Type B pancreatic cell (in vitro differentiated cells): ENCODE data around the gene NOD1. TPM values are rescaled to one million over a fixed set of nuclear protein-coding genes. Genes with fewer than 3 reads are reported as not detected.
"Not testable (repeated sequence)": the region's sequence is repeated elsewhere in the genome, so short reads cannot be mapped to it uniquely, and the experiment has no call there.

Source experiments
- DNase-seq: peaks from one replicate; pipeline ENCODE4 v3.0.0; 2021; ENCODE audit warnings: mixed read lengths; ENCODE audit not compliant: unreplicated experiment; ENCODE audit errors: extremely low spot score
- H3K27ac Mint-ChIP-seq: 2 replicates; pipeline ENCODE4 v1.8.0; 2021; ENCODE audit warnings: mild to moderate bottlenecking, mixed read lengths
- H3K27me3 Mint-ChIP-seq: 2 replicates; pipeline ENCODE4 v1.8.0; 2021; ENCODE audit warnings: mixed read lengths
- H3K36me3 Mint-ChIP-seq: 2 replicates; pipeline ENCODE4 v1.8.0; 2021; ENCODE audit warnings: mixed read lengths
- H3K4me1 Mint-ChIP-seq: one replicate; pipeline ENCODE4 v1.8.0; 2021; ENCODE audit warnings: mixed read lengths; ENCODE audit not compliant: unreplicated experiment
- H3K4me3 Mint-ChIP-seq: 2 replicates; pipeline ENCODE4 v1.8.0; 2021; ENCODE audit warnings: mild to moderate bottlenecking, mixed read lengths
- H3K9me3 Mint-ChIP-seq: 2 replicates; pipeline ENCODE4 v1.8.0; 2021; ENCODE audit warnings: mixed read lengths
- CTCF ChIP-seq: fragments of 200-600 bp; sonication (generic); conservative IDR thresholded peaks from 2 replicates; pipeline ENCODE4 v1.5.0; 2021; ENCODE audit warnings: antibody characterized with exemption, mild to moderate bottlenecking
- total RNA-seq: library from RNA; stranded (reverse); gene quantifications from 2 replicates; pipeline ENCODE4 v1.2.1, GENCODE V29; 2021; ENCODE audit warnings: low replicate concordance

Gene NOD1
- total RNA-seq, 1 donor from 2014 or later: 10.9 TPM

DNA sequence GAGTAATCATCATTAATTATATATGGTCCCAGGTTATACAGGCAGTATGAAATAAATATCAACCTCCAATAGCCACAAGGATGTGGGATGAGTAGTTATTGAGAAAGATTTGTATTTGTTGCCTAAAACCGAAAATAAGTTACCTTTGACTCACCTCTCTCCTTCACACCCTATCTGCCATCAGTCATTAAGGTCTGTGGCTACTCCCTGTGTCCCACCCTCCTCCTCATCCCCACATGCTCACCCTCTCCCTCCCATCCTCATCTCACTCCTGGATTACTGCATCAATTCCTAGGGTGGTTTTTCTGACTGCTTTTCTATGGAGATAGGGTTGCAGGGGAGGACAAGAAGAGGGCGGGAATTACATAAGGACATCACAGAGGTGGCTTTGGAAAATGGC lies 35.2 kb upstream of the NOD1 start:
- TF ChIP-seq CTCF: no peak
- Mint-ChIP-seq H3K4me1 (peaks cover 6% of the 10 kb centered on the region), H3K36me3 (no peaks in the 10 kb centered on the region), H3K9me3 (no peaks in the 10 kb centered on the region), H3K27me3 (no peaks in the 10 kb centered on the region), H3K4me3 (no peak overlapping the region), H3K27ac (no peak overlapping the region)
- DNase-seq: no peak

- Mint-ChIP-seq H3K4me3 (no peak overlapping the region), H3K9me3 (no peaks in the 10 kb centered on the region), H3K4me1 (peaks cover 6% of the 10 kb centered on the region), H3K27me3 (no peaks in the 10 kb centered on the region), H3K27ac (no peak overlapping the region), H3K36me3 (no peaks in the 10 kb centered on the region)
- no peak for TF ChIP-seq CTCF
- DNase-seq: no peak
These were observed 33.5 kb upstream of the NOD1 start for GRCh38 chr7:30511973-30512662.

DNA sequence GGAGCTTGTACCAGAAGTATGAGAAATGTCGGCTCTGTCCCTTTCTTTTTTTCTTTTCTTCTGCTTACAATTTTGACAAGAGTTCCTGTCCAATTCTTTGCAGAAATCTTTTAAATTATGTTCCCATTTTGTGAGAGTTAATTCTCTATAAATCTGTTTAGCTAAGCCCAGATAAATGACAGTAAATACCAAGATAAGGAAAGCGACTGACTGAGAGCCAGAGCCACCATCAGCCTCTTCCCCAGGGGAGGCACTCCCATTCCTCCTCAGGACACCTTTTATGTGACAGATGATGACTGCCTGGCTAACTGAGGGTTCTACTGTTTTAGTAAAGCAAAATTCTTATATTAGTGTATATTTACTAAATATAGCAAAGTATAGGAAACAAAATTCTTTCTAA lies 32.9 kb upstream of the NOD1 start:
- peak overlapping the region; percentile 10 for H3K27ac Mint-ChIP-seq

DNA sequence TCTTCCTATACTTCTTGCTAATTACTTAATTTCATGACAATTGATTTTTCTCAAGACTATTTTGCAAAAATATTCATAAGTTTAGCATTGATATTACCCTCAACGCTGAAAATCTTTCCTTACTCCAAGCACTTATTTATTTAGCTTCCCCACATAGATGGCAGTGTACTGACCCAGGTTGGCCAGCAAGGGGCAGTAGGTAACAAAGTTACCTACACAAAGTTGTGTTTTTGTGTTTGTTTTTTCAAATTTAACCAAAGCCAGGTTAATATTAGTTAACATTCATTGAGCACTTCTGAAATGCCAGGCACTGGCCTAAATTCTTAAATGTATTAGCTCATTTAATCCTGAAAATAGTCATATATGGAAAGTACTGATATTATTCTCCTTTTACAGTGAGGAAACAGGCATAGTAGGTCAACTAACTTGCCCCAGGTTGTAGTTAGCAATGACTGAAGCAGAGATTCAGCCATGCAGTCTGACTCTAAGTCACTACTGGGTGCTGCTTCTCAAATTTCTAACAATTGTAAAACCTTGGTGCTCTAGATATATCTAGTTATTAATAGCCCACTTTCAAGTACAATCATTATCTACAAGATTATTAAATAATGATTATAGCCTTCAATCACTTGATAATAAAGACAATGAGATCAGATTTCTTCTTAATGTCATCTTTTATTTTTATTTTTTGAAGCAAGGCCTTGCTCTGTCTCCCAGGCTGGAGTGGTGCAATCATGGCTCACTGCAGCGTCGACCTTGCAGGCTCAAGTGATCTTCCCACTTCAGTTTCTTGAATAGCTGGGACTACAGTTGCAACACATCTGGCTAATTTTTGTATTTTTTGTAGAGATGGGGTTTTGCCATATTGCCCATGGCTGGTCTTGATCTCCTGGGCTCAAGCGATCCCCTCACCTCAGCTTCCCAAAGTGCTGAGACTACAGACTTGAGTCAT lies 31.8 kb upstream of the NOD1 start:
- no peaks in the 10 kb centered on the region for H3K36me3 Mint-ChIP-seq
- no peaks in the 10 kb centered on the region for H3K9me3 Mint-ChIP-seq
- DNase-seq: no peak
- H3K27ac Mint-ChIP-seq: no peak overlapping the region
- peak; percentile 86 for TF ChIP-seq CTCF
- peak overlapping the region; percentile 18 for H3K4me3 Mint-ChIP-seq
- H3K4me1 Mint-ChIP-seq: peaks cover 6% of the 10 kb centered on the region
- no peaks in the 10 kb centered on the region for H3K27me3 Mint-ChIP-seq

More for the DNA sequence above, 32.9 kb upstream of the NOD1 start:
- no peaks in the 10 kb centered on the region for H3K36me3 Mint-ChIP-seq
- DNase-seq: no peak
- H3K9me3 Mint-ChIP-seq: no peaks in the 10 kb centered on the region
- no peaks in the 10 kb centered on the region for H3K27me3 Mint-ChIP-seq
- TF ChIP-seq CTCF: no peak
- peak overlapping the region; percentile 46 for H3K4me3 Mint-ChIP-seq
- H3K4me1 Mint-ChIP-seq: peaks cover 6% of the 10 kb centered on the region

GRCh38 chr7:30509171-30509857 lies 30.7 kb upstream of the NOD1 start:
- H3K9me3 Mint-ChIP-seq, H3K27me3 Mint-ChIP-seq, H3K36me3 Mint-ChIP-seq, DNase-seq: not testable (repeated sequence)
- Mint-ChIP-seq H3K4me1 (peaks cover 12% of the 10 kb centered on the region), H3K4me3 (peak overlapping the region; percentile 72), H3K27ac (peak overlapping the region; percentile 88)

DNA sequence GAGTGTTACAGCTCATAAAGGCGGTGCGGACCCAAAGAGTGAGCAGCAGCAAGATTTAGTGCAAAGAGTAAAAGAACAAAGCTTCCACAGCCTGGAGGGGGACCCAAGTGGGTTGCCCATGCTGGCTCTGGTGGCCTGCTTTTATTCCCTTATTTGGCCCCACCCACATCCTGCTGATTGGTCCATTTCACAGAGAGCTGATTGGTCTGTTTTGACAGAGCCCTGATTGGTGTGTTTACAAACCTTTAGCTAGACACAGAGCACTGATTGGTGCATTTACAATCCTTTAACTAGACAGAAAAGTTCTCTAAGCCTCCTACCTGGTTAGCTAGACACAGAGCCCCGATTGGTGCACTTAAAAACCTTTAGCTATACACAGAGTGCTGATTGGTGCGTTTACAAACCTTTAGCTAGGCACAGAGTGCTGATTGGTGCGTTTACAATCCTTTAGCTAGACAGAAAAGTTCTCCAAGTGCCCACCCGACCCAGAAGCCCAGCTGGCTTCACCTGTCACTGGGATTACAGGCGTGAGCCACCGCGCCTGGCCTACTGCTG lies 28.8 kb upstream of the NOD1 start:
- not testable (repeated sequence) for H3K27ac Mint-ChIP-seq, H3K27me3 Mint-ChIP-seq, H3K36me3 Mint-ChIP-seq, H3K4me3 Mint-ChIP-seq, H3K9me3 Mint-ChIP-seq, DNase-seq
- peaks cover 28% of the 10 kb centered on the region for H3K4me1 Mint-ChIP-seq
